IMR-90 (cell line): ENCODE results near the gene FAM32A. TPM values are rescaled to one million over a fixed set of nuclear protein-coding genes. Genes with fewer than 3 reads are reported as not detected.

ENCODE experiments used
- ATAC-seq: fragments of 200-7000 bp; cut with Tn5 transposase; 2 replicates; pipeline ENCODE4 v1.9.1; 2020; ENCODE audit warnings: low read depth, mild to moderate bottlenecking, moderate library complexity
- BruUV-seq: library from RNA; stranded (reverse); fragments of 400-500 nt; replicated peaks from 2 replicates; lab custom pipeline; 2021; lab: Mats Ljungman, UMichigan
- CTCF ChIA-PET: fragments of 300-600 bp; formaldehyde crosslinking; extraction: SDS; loops from one replicate; lab custom pipeline; 2021; ENCODE audit warnings: antibody characterized with exemption; lab: Yijun Ruan, JAX
- POLR2A ChIA-PET: fragments of 300-600 bp; sonication (Branson Sonifier 250); formaldehyde crosslinking; loops from one replicate; lab custom pipeline; 2022; ENCODE audit warnings: antibody characterized with exemption; ENCODE audit not compliant: unreplicated experiment; lab: Charles Lee
- DNase-seq: peaks from one replicate; pipeline ENCODE4 v3.0.0; 2013
- H2AFZ ChIP-seq: replicated peaks from 2 replicates; pipeline ENCODE3; 2013; ENCODE audit warnings: low read length, mild to moderate bottlenecking; ENCODE audit not compliant: poor library complexity
- H2AK5ac ChIP-seq: 2 replicates; pipeline ENCODE4 v1.6.1; 2013; ENCODE audit warnings: low read depth, low read length, inconsistent platforms
- H2AK9ac ChIP-seq: replicated peaks from 2 replicates; pipeline ENCODE3; 2013; ENCODE audit warnings: mild to moderate bottlenecking, low read depth, low read length, moderate library complexity; ENCODE audit not compliant: poor library complexity
- H2BK120ac ChIP-seq: 2 replicates; pipeline ENCODE4 v1.6.1; 2013; ENCODE audit warnings: low read depth, low read length, inconsistent platforms
- H2BK15ac ChIP-seq: 3 replicates; pipeline ENCODE4 v1.6.1; 2013; ENCODE audit warnings: low read depth, low read length, inconsistent platforms
- H2BK20ac ChIP-seq: 2 replicates; pipeline ENCODE4 v1.6.1; 2013; ENCODE audit warnings: low read depth, mild to moderate bottlenecking, inconsistent platforms, low read length, moderate library complexity
- H2BK5ac ChIP-seq: 2 replicates; pipeline ENCODE4 v1.6.1; 2013; ENCODE audit warnings: mild to moderate bottlenecking, low read depth, low read length, inconsistent platforms; ENCODE audit not compliant: poor library complexity, severe bottlenecking
- H3K14ac ChIP-seq: replicated peaks from 2 replicates; pipeline ENCODE4 v1.6.1; 2013; ENCODE audit warnings: low read depth, low read length, inconsistent platforms
- H3K18ac ChIP-seq: 2 replicates; pipeline ENCODE4 v1.6.1; 2013; ENCODE audit warnings: low read depth, low read length, control low read depth
- H3K23ac ChIP-seq: 2 replicates; pipeline ENCODE4 v1.6.1; 2013; ENCODE audit warnings: low read depth, low read length, inconsistent platforms
- H3K27ac ChIP-seq: 2 replicates; pipeline ENCODE4 v1.5.1; 2013; ENCODE audit warnings: mild to moderate bottlenecking, control low read depth, low read length; ENCODE audit not compliant: insufficient read depth
- H3K27me3 ChIP-seq: 2 replicates; pipeline ENCODE4 v1.6.1; 2013; ENCODE audit warnings: low read length; ENCODE audit not compliant: control insufficient read depth, insufficient read depth
- H3K36me3 ChIP-seq: 2 replicates; pipeline ENCODE4 v1.6.1; 2013; ENCODE audit warnings: low read length, mixed read lengths; ENCODE audit not compliant: control insufficient read depth, insufficient read depth
- H3K4ac ChIP-seq: 2 replicates; pipeline ENCODE4 v1.6.1; 2013; ENCODE audit warnings: low read depth, low read length, inconsistent platforms
- H3K4me1 ChIP-seq: 2 replicates; pipeline ENCODE4 v1.6.1; 2013; ENCODE audit warnings: low read length, mixed read lengths; ENCODE audit not compliant: control insufficient read depth, insufficient read depth
- H3K4me2 ChIP-seq: 2 replicates; pipeline ENCODE4 v1.6.1; 2013; ENCODE audit warnings: low read depth, mild to moderate bottlenecking, control low read depth, low read length, moderate library complexity
- H3K4me3 ChIP-seq: 2 replicates; pipeline ENCODE4 v1.5.1; 2013; ENCODE audit warnings: low read depth, mild to moderate bottlenecking, control low read depth, low read length, moderate library complexity; ENCODE audit not compliant: insufficient read depth
- H3K56ac ChIP-seq: 2 replicates; pipeline ENCODE4 v1.6.1; 2013; ENCODE audit warnings: low read length, inconsistent platforms; ENCODE audit not compliant: insufficient read depth; ENCODE audit errors: extremely low read depth
- H3K79me1 ChIP-seq, 2 experiments: 2 replicates each; pipeline ENCODE4 v1.6.1; 2013; ENCODE audit warnings: low read length in 2 of 2, inconsistent platforms in 1 of 2, low read depth in 1 of 2
- H3K9ac ChIP-seq: 2 replicates; pipeline ENCODE4 v1.6.1; 2013; ENCODE audit warnings: low read depth, low read length, control low read depth
- H3K9me1 ChIP-seq: 2 replicates; pipeline ENCODE4 v1.6.1; 2013; ENCODE audit warnings: low read length, inconsistent platforms; ENCODE audit not compliant: insufficient read depth
- H3K9me3 ChIP-seq: 2 replicates; pipeline ENCODE4 v1.6.1; 2013; ENCODE audit warnings: low read length; ENCODE audit not compliant: control insufficient read depth, insufficient read depth
- H4K20me1 ChIP-seq: 2 replicates; pipeline ENCODE4 v1.6.1; 2013; ENCODE audit warnings: low read length, inconsistent platforms; ENCODE audit not compliant: insufficient read depth
- H4K5ac ChIP-seq: 2 replicates; pipeline ENCODE4 v1.6.1; 2013; ENCODE audit warnings: mild to moderate bottlenecking, low read depth, low read length, control low read depth
- H4K8ac ChIP-seq, 2 experiments: 2 replicates each; pipeline ENCODE4 v1.6.1; 2013; ENCODE audit warnings: low read depth in 2 of 2, low read length in 2 of 2, control low read depth in 1 of 2, inconsistent platforms in 1 of 2
- H4K91ac ChIP-seq: 2 replicates; pipeline ENCODE4 v1.6.1; 2013; ENCODE audit warnings: low read depth, low read length, inconsistent platforms; ENCODE audit not compliant: insufficient read depth
- BHLHE40 ChIP-seq: fragments of 150-350 bp; IDR thresholded peaks from 2 replicates; pipeline ENCODE4 v1.6.1; 2016; ENCODE audit warnings: mild to moderate bottlenecking, low read depth, low read length
- CHD1 ChIP-seq: IDR thresholded peaks from 2 replicates; pipeline ENCODE4 v1.6.1; 2012; ENCODE audit warnings: low read depth, low read length, improper control_type of control experiment
- MAFK ChIP-seq: IDR thresholded peaks from 2 replicates; pipeline ENCODE4 v1.6.1; 2012; ENCODE audit warnings: low read depth, low read length, improper control_type of control experiment
- MAZ ChIP-seq: IDR thresholded peaks from 2 replicates; pipeline ENCODE4 v1.6.1; 2012; ENCODE audit warnings: low read depth, mild to moderate bottlenecking, low read length, improper control_type of control experiment, moderate library complexity, borderline replicate concordance
- MXI1 ChIP-seq: IDR thresholded peaks from 2 replicates; pipeline ENCODE4 v1.6.1; 2012; ENCODE audit warnings: low read depth, mild to moderate bottlenecking, low read length, moderate library complexity, borderline replicate concordance
- POLR2A ChIP-seq: IDR thresholded peaks from 2 replicates; pipeline ENCODE4 v1.6.1; 2012; ENCODE audit warnings: mild to moderate bottlenecking, low read depth, low read length
- RAD21 ChIP-seq: IDR thresholded peaks from 2 replicates; pipeline ENCODE4 v1.6.1; 2012; ENCODE audit warnings: low read length, improper control_type of control experiment
- SMC3 ChIP-seq: fragments of 150-350 bp; IDR thresholded peaks from 2 replicates; pipeline ENCODE4 v1.6.1; 2016; ENCODE audit warnings: low read depth, mild to moderate bottlenecking, antibody characterized with exemption, low read length, moderate library complexity
- WGBS, 2 experiments: methylation state at CpG; one replicate each; pipeline versions ENCODE4 v1.1.5 to v1.1.7; 2013; ENCODE audit warnings: missing lambda C conversion rate in 2 of 2; ENCODE audit not compliant: insufficient read length in 1 of 2; ENCODE audit errors: extremely low coverage in 2 of 2; 5-methylcytosine and 5-hydroxymethylcytosine counted together
- dilution Hi-C: fragments of 300-500 bp; cut with HindIII; formaldehyde crosslinking; loops from one replicate; pipeline ENCODE4 v1.14.3; 2018; ENCODE audit warnings: low sequenced_read_pairs; ENCODE audit not compliant: unreplicated experiment
- in situ Hi-C: fragments of 300-500 bp; cut with MboI; formaldehyde crosslinking; loops from 3 replicates; pipeline ENCODE4 v1.14.3; 2019; ENCODE audit warnings: low sequenced_read_pairs, inconsistent platforms, mixed read lengths
- intact Hi-C: fragments of 100-400 bp; cut with micrococcal nuclease; formaldehyde crosslinking; loops from 2 replicates; pipeline ENCODE4 v1.10.0; 2022
- polyA plus RNA-seq, 3 experiments: library from polyadenylated mRNA; depleted of rRNA; stranded (reverse); fragments of >200 nt; gene quantifications; 2 replicates each; pipeline ENCODE4 v1.2.3, GENCODE V29; 2012; ENCODE audit warnings: low replicate concordance in 1 of 3
- total RNA-seq: library from RNA; depleted of rRNA; stranded (reverse); fragments of >200 nt; gene quantifications from 2 replicates; pipeline ENCODE4 v1.2.3, GENCODE V29; 2012
- TF ChIP-seq, protein P1 (sequence below): fragments of 150-350 bp; IDR thresholded peaks from 2 replicates; pipeline ENCODE4 v1.6.1; 2017; ENCODE audit warnings: mild to moderate bottlenecking, antibody characterized with exemption, low read length, low read depth

The FAM32A gene
- total and polyA plus RNA-seq, 2 of the 4 experiments (the other 2 are of a cell fraction), result 99.5 to 130 TPM

DNA sequence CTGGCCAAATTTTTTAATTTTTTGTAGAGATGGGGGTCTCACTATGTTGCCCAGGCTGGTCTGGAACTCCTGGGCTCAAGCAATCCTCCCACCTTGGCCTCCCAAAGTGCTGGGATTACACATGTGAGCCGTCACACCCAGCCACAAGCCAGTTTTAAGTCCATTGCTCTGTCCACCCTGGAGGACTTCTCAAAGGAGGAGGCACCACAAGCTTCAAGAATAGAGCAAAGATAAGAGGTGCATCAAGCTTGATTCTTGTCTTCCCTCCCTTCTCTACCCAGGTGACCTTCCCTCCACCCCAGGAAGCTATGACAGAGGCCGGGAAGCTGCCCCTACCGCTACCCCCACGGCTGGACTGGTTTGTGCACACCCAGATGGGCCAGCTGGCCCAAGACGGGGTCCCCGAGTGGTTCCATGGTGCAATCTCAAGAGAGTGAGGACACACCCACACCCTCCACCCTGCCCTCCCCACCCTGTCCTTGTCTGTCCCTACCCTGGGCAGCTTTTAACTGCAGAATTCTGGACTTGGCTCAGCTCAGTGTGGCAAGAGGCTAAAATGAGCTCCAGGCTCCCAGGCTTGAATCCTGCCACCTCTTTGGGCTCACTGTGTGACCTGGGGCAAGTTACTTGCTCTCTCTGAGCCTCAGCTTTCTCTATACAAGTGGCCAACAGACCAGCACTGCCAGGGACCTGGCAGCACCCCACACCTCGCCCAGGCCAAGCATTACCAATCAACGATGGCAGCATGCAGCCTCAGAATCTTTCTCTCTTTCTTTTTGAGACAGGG, 36.6 kb upstream of the FAM32A start:
- peak overlapping the region; percentile 52 for H3K4ac ChIP-seq
- H3K36me3 ChIP-seq, result no peaks in the 10 kb centered on the region
- peak overlapping the region; percentile 1 for H2AK9ac ChIP-seq
- H3K18ac ChIP-seq, result peak overlapping the region; percentile 38
- no peaks in the 10 kb centered on the region for H3K9me3 ChIP-seq
- no peaks in the 10 kb centered on the region for H3K79me1 ChIP-seq
- in situ Hi-C loops, result no loop called here
- H2BK5ac ChIP-seq, result peak overlapping the region; percentile 39
- no TSS peak for BruUV-seq
- peak overlapping the region; percentile 53 for H3K4me2 ChIP-seq
- TF ChIP-seq BHLHE40 (no peak), SMC3 (no peak), MAZ (no peak), POLR2A (no peak), RAD21 (no peak), MAFK (no peak), CHD1 (no peak), MXI1 (no peak)
- TF ChIP-seq, protein P1, sequence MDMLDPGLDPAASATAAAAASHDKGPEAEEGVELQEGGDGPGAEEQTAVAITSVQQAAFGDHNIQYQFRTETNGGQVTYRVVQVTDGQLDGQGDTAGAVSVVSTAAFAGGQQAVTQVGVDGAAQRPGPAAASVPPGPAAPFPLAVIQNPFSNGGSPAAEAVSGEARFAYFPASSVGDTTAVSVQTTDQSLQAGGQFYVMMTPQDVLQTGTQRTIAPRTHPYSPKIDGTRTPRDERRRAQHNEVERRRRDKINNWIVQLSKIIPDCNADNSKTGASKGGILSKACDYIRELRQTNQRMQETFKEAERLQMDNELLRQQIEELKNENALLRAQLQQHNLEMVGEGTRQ, result no peak
- CTCF ChIA-PET, result interaction anchor here (1.2 kb wide), 1 partner anchor 13 kb away, joined by 4 read pairs; no protein-coding TSS in a partner anchor
- peak overlapping the region; percentile 79; the same call in 1 of the 2 replicates for H4K91ac ChIP-seq
- peaks cover 6% of the 10 kb centered on the region for H3K4me1 ChIP-seq
- H2AFZ ChIP-seq, result peak overlapping the region; percentile 46
- DNase-seq, result no peak
- H3K14ac ChIP-seq, result 0 out of 2 replicates have a peak overlapping the region, but pooled peaks have one; percentile 48
- no peak overlapping the region for H3K23ac ChIP-seq
- H3K56ac ChIP-seq, result no peak overlapping the region
- no peak; the same call in 1 of the 2 replicates for ATAC-seq
- no peak overlapping the region for H3K4me3 ChIP-seq
- no peaks in the 10 kb centered on the region for H4K20me1 ChIP-seq
- H3K9ac ChIP-seq, result no peak overlapping the region
- WGBS, 2 experiments, result 74% methylated on average over 6 of the region's 8 CpGs; no CpG with 5 or more reads in 1 of the 2 experiments
- 0 out of 3 replicates have a peak overlapping the region, but pooled peaks have one; percentile 53 for H2BK15ac ChIP-seq
- peak overlapping the region; percentile 71 for H2BK120ac ChIP-seq
- intact Hi-C loops, result loop anchor here (5.0 kb wide), 1 partner anchor 36 kb away; the partner anchor contains the start of gene RAB8A
- no peaks in the 10 kb centered on the region; the same call in 1 of the 2 replicates for H3K27me3 ChIP-seq
- POLR2A ChIA-PET, result interaction anchor here (0.6 kb wide), 1 partner anchor 29 kb away, joined by 3 read pairs; no protein-coding TSS in a partner anchor
- H4K5ac ChIP-seq, result no peak overlapping the region; the same call in 1 of the 2 replicates
- peak overlapping the region; percentile 49; the same call in 1 of the 2 replicates for H2AK5ac ChIP-seq
- peak overlapping the region in 1 of 2 experiments; percentile 68; a peak in 3 of 4 replicates for H4K8ac ChIP-seq
- dilution Hi-C loops, result no loop called here
- peaks cover 13% of the 10 kb centered on the region; the same call in 1 of the 2 replicates for H3K9me1 ChIP-seq
- peak overlapping the region; percentile 80 for H3K27ac ChIP-seq
- peak overlapping the region; percentile 11 for H2BK20ac ChIP-seq
